Measurements from ENCODE around the gene GLOD5.

DNA sequence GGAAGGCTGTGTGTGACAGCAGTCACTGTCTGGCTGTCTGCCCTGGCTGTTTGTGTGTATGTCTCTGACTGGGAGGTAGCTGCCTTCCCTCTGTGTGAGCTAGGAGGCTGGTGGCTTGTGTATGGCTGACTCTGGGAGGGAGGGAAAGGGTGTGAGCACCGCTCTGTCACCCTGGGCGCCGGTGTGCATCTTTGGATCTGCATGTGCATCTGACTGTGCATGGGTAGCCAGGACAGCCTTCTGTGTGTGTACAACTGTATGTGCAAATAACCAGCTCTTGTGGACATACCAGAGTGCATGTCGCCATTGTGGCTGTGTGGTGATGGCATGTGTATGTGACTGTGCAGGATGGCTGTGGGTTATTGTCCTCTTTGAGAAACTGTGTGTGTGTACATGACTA lies 57.3 kb downstream of the GLOD5 start:
- TF ChIP-seq, protein P1, sequence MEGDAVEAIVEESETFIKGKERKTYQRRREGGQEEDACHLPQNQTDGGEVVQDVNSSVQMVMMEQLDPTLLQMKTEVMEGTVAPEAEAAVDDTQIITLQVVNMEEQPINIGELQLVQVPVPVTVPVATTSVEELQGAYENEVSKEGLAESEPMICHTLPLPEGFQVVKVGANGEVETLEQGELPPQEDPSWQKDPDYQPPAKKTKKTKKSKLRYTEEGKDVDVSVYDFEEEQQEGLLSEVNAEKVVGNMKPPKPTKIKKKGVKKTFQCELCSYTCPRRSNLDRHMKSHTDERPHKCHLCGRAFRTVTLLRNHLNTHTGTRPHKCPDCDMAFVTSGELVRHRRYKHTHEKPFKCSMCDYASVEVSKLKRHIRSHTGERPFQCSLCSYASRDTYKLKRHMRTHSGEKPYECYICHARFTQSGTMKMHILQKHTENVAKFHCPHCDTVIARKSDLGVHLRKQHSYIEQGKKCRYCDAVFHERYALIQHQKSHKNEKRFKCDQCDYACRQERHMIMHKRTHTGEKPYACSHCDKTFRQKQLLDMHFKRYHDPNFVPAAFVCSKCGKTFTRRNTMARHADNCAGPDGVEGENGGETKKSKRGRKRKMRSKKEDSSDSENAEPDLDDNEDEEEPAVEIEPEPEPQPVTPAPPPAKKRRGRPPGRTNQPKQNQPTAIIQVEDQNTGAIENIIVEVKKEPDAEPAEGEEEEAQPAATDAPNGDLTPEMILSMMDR (IDR thresholded peaks at IDR 0.05): no peak
- no peak for TF ChIP-seq POLR2AphosphoS5 (IDR thresholded peaks at IDR 0.05; ENCODE audit: low read depth, low read length)
- TF ChIP-seq, protein P2, sequence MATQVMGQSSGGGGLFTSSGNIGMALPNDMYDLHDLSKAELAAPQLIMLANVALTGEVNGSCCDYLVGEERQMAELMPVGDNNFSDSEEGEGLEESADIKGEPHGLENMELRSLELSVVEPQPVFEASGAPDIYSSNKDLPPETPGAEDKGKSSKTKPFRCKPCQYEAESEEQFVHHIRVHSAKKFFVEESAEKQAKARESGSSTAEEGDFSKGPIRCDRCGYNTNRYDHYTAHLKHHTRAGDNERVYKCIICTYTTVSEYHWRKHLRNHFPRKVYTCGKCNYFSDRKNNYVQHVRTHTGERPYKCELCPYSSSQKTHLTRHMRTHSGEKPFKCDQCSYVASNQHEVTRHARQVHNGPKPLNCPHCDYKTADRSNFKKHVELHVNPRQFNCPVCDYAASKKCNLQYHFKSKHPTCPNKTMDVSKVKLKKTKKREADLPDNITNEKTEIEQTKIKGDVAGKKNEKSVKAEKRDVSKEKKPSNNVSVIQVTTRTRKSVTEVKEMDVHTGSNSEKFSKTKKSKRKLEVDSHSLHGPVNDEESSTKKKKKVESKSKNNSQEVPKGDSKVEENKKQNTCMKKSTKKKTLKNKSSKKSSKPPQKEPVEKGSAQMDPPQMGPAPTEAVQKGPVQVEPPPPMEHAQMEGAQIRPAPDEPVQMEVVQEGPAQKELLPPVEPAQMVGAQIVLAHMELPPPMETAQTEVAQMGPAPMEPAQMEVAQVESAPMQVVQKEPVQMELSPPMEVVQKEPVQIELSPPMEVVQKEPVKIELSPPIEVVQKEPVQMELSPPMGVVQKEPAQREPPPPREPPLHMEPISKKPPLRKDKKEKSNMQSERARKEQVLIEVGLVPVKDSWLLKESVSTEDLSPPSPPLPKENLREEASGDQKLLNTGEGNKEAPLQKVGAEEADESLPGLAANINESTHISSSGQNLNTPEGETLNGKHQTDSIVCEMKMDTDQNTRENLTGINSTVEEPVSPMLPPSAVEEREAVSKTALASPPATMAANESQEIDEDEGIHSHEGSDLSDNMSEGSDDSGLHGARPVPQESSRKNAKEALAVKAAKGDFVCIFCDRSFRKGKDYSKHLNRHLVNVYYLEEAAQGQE (IDR thresholded peaks at IDR 0.05; ENCODE audit: insufficient read depth in 1 of 2, low read depth in 2 of 2, low read length in 1 of 2): no peak
- TF ChIP-seq TCF7L2 (IDR thresholded peaks at IDR 0.05; ENCODE audit: low read depth, low read length): no peak

Data from Panc1 (cell line).